Activated B cell treated with CpG ODN at 0.5 μM for 24 hours (primary cell): ENCODE data around the gene GUCY1A2. TPM values are rescaled to one million over a fixed set of nuclear protein-coding genes. Genes with fewer than 3 reads are reported as not detected.

Experiments
- ATAC-seq: fragments of 200-7000 bp; cut with Tn5 transposase; one replicate; pipeline ENCODE4 v1.10.0; 2021; ENCODE audit warnings: low read depth, mild to moderate bottlenecking, moderate library complexity
- CTCF ChIA-PET: fragments of 350-600 bp; sonication (Branson Sonifier 250); formaldehyde crosslinking; loops from one replicate; lab custom pipeline; 2021; ENCODE audit warnings: antibody characterized with exemption; lab: Charles Lee
- POLR2A ChIA-PET: fragments of 350-600 bp; sonication (Branson Sonifier 250); formaldehyde crosslinking; loops from one replicate; lab custom pipeline; 2021; ENCODE audit warnings: antibody characterized with exemption; lab: Charles Lee
- DNase-seq: peaks from one replicate; pipeline ENCODE4 v3.0.0; 2022
- H3K27ac Mint-ChIP-seq: one replicate; pipeline ENCODE4 v1.8.0; 2020; ENCODE audit warnings: mixed read lengths
- H3K27me3 Mint-ChIP-seq: one replicate; pipeline ENCODE4 v1.8.0; 2021; ENCODE audit warnings: mixed read lengths
- H3K36me3 Mint-ChIP-seq: one replicate; pipeline ENCODE4 v1.8.0; 2021; ENCODE audit warnings: low read depth, mixed read lengths
- H3K4me1 Mint-ChIP-seq: one replicate; pipeline ENCODE4 v1.8.0; 2021; ENCODE audit warnings: mixed read lengths
- H3K4me3 Mint-ChIP-seq: one replicate; pipeline ENCODE4 v1.8.0; 2020; ENCODE audit warnings: mild to moderate bottlenecking, mixed read lengths
- H3K9me3 Mint-ChIP-seq: one replicate; pipeline ENCODE4 v1.8.0; 2020; ENCODE audit warnings: mixed read lengths
- CTCF ChIP-seq: fragments of 200-600 bp; IDR thresholded peaks from one replicate; pipeline ENCODE4 v1.8.0; 2022; ENCODE audit warnings: antibody characterized with exemption, mild to moderate bottlenecking
- intact Hi-C: fragments of 100-400 bp; cut with micrococcal nuclease; formaldehyde crosslinking; loops from one replicate; pipeline ENCODE4 v1.15.1; 2024
- total RNA-seq: library from RNA; stranded (reverse); gene quantifications from 2 replicates; pipeline ENCODE4 v1.2.3, GENCODE V29; 2022

Gene GUCY1A2
- total RNA-seq, 1 donor from 2014 or later: not detected

GRCh38 chr11:106988151-106989077 lies 29.9 kb downstream of the GUCY1A2 start:
- Mint-ChIP-seq H3K27me3 (no peaks in the 10 kb centered on the region), H3K9me3 (peaks cover 2% of the 10 kb centered on the region), H3K4me3 (no peak overlapping the region), H3K27ac (no peak overlapping the region), H3K4me1 (no peaks in the 10 kb centered on the region), H3K36me3 (no peaks in the 10 kb centered on the region)
- TF ChIP-seq CTCF: no peak
- POLR2A ChIA-PET: no interaction called here
- CTCF ChIA-PET: no interaction called here
- ATAC-seq: no peak
- no peak for DNase-seq
- intact Hi-C loops: no loop called here

GRCh38 chr11:106986673-106987072 lies 31.6 kb downstream of the GUCY1A2 start:
- no peak for TF ChIP-seq CTCF
- no peak overlapping the region for H3K27ac Mint-ChIP-seq
- ATAC-seq: no peak
- POLR2A ChIA-PET: no interaction called here
- no peak overlapping the region for H3K4me3 Mint-ChIP-seq
- H3K36me3 Mint-ChIP-seq: no peaks in the 10 kb centered on the region
- H3K9me3 Mint-ChIP-seq: no peaks in the 10 kb centered on the region
- CTCF ChIA-PET: no interaction called here
- intact Hi-C loops: no loop called here
- H3K4me1 Mint-ChIP-seq: no peaks in the 10 kb centered on the region
- no peak for DNase-seq
- H3K27me3 Mint-ChIP-seq: no peaks in the 10 kb centered on the region

- no peak for DNase-seq
- Mint-ChIP-seq H3K4me1 (no peaks in the 10 kb centered on the region), H3K27me3 (no peaks in the 10 kb centered on the region), H3K36me3 (no peaks in the 10 kb centered on the region), H3K9me3 (no peaks in the 10 kb centered on the region), H3K27ac (no peak overlapping the region), H3K4me3 (no peak overlapping the region)
- intact Hi-C loops: no loop called here
- ChIA-PET POLR2A (no interaction called here), CTCF (no interaction called here)
- no peak for ATAC-seq
- TF ChIP-seq CTCF: no peak
Observed at GRCh38 chr11:106986261-106986660, 32.0 kb downstream of the GUCY1A2 start.

GRCh38 chr11:106983991-106984390 lies 34.3 kb downstream of the GUCY1A2 start:
- no peak for TF ChIP-seq CTCF
- no peaks in the 10 kb centered on the region for H3K9me3 Mint-ChIP-seq
- CTCF ChIA-PET: no interaction called here
- DNase-seq (no peak), ATAC-seq (no peak)
- no peak overlapping the region for H3K27ac Mint-ChIP-seq
- H3K36me3 Mint-ChIP-seq: no peaks in the 10 kb centered on the region
- H3K4me1 Mint-ChIP-seq: no peaks in the 10 kb centered on the region
- POLR2A ChIA-PET: no interaction called here
- intact Hi-C loops: no loop called here
- H3K4me3 Mint-ChIP-seq: no peak overlapping the region
- no peaks in the 10 kb centered on the region for H3K27me3 Mint-ChIP-seq

- Mint-ChIP-seq H3K27ac (no peak overlapping the region), H3K4me1 (no peaks in the 10 kb centered on the region), H3K36me3 (no peaks in the 10 kb centered on the region), H3K4me3 (no peak overlapping the region), H3K9me3 (no peaks in the 10 kb centered on the region), H3K27me3 (no peaks in the 10 kb centered on the region)
- ChIA-PET CTCF (no interaction called here), POLR2A (no interaction called here)
- TF ChIP-seq CTCF: no peak
- no peak for DNase-seq
- ATAC-seq: no peak
- intact Hi-C loops: no loop called here
Observed at GRCh38 chr11:106983261-106983660, 35.0 kb downstream of the GUCY1A2 start.
